Tibial artery (tissue), 4 donors: ENCODE results near the gene MYRFL.
"Not testable (repeated sequence)": the region's sequence is repeated elsewhere in the genome, so short reads cannot be mapped to it uniquely, and the experiment has no call there.

Experiments
- DNase-seq, 2 donors: peaks; one replicate each; pipeline ENCODE4 v3.0.0-alpha.2; 2019
- H3K27ac ChIP-seq, 2 donors: fragments of 200-600 bp; sonication (generic) in 1 of 2; 1 replicate in 1 of 2; 2 replicates in 1 of 2; pipeline ENCODE4 v1.5.1; 2018 to 2019; ENCODE audit warnings: mild to moderate bottlenecking in 1 of 2
- H3K27me3 ChIP-seq, 2 donors: fragments of 200-600 bp; sonication (generic) in 1 of 2; one replicate each; pipeline versions ENCODE4 v1.5.1 to v1.6.0; 2016 to 2019
- H3K36me3 ChIP-seq, 3 donors: fragments of 200-600 bp; sonication (generic) in 2 of 3; one replicate each; pipeline ENCODE4 v1.5.1; 2016 to 2019; ENCODE audit warnings: mild to moderate bottlenecking in 2 of 3
- H3K4me1 ChIP-seq, 4 donors: fragments of 200-600 bp; sonication (generic) in 2 of 4; 1 replicate in 3 of 4; 2 replicates in 1 of 4; pipeline ENCODE4 v1.5.1; 2016 to 2019
- H3K4me3 ChIP-seq, 2 donors: fragments of 200-600 bp; sonication (generic) in 1 of 2; 1 replicate in 1 of 2; 2 replicates in 1 of 2; pipeline ENCODE4 v1.5.1; 2018 to 2019; ENCODE audit warnings: mild to moderate bottlenecking in 2 of 2
- H3K9me3 ChIP-seq, 3 donors: fragments of 200-600 bp; sonication (generic) in 1 of 3; one replicate each; pipeline ENCODE4 v1.5.1; 2016 to 2019
- CTCF ChIP-seq, 2 experiments: fragments of 200-600 bp in 1 of 2; fragments of 450-650 bp in 1 of 2; IDR thresholded peaks; one replicate each; pipeline ENCODE4 v1.5.1; 2017 to 2019; ENCODE audit warnings: antibody characterized with exemption in 2 of 2, mild to moderate bottlenecking in 1 of 2, moderate library complexity in 1 of 2
- intact Hi-C: fragments of 100-400 bp; cut with DNase I; formaldehyde crosslinking; loops from one replicate; pipeline ENCODE4 v1.15.0; 2023; ENCODE audit warnings: low total_unique reads

Gene MYRFL

GRCh38 chr12:69844416-69844815, 19.4 kb downstream of the MYRFL start:
- intact Hi-C loops, result no loop called here
- H3K4me1 ChIP-seq, result no peaks in the 10 kb centered on the region

GRCh38 chr12:69844836-69845235, 19.8 kb downstream of the MYRFL start:
- H3K4me1 ChIP-seq, result no peaks in the 10 kb centered on the region
- no peaks in the 10 kb centered on the region for H3K36me3 ChIP-seq
- intact Hi-C loops, result no loop called here
- no peak for DNase-seq
- no peaks in the 10 kb centered on the region for H3K27me3 ChIP-seq
- no peaks in the 10 kb centered on the region for H3K9me3 ChIP-seq
- no peak for TF ChIP-seq CTCF (IDR thresholded peaks at IDR 0.05)
- H3K27ac ChIP-seq, result no peak overlapping the region
- no peak overlapping the region for H3K4me3 ChIP-seq

More at GRCh38 chr12:69844416-69844815, 19.4 kb downstream of the MYRFL start:
- no peak for TF ChIP-seq CTCF (IDR thresholded peaks at IDR 0.05)
- no peak for DNase-seq
- no peaks in the 10 kb centered on the region for H3K27me3 ChIP-seq
- no peaks in the 10 kb centered on the region for H3K9me3 ChIP-seq
- H3K4me3 ChIP-seq, result no peak overlapping the region
- no peak overlapping the region for H3K27ac ChIP-seq
- H3K36me3 ChIP-seq, result no peaks in the 10 kb centered on the region

GRCh38 chr12:69846976-69847375, 21.9 kb downstream of the MYRFL start:
- no peaks in the 10 kb centered on the region for H3K27me3 ChIP-seq
- no peaks in the 10 kb centered on the region for H3K36me3 ChIP-seq
- no peak overlapping the region for H3K4me3 ChIP-seq
- TF ChIP-seq CTCF (IDR thresholded peaks at IDR 0.05), result no peak
- no peak overlapping the region for H3K27ac ChIP-seq
- intact Hi-C loops, result no loop called here
- DNase-seq, result no peak
- H3K4me1 ChIP-seq, result no peaks in the 10 kb centered on the region
- H3K9me3 ChIP-seq, result no peaks in the 10 kb centered on the region

GRCh38 chr12:69851976-69852375, 26.9 kb downstream of the MYRFL start:
- Histone ChIP-seq H3K27me3 (no peaks in the 10 kb centered on the region), H3K4me1 (no peaks in the 10 kb centered on the region), H3K9me3 (no peaks in the 10 kb centered on the region), H3K4me3 (no peak overlapping the region), H3K27ac (no peak overlapping the region), H3K36me3 (no peaks in the 10 kb centered on the region)
- no peak for DNase-seq
- TF ChIP-seq CTCF (IDR thresholded peaks at IDR 0.05), result no peak
- intact Hi-C loops, result no loop called here

- H3K27ac ChIP-seq, intact Hi-C loops, DNase-seq, H3K4me1 ChIP-seq, H3K4me3 ChIP-seq, H3K36me3 ChIP-seq, H3K9me3 ChIP-seq, H3K27me3 ChIP-seq: not testable (repeated sequence)
These were observed 28.3 kb downstream of the MYRFL start for GRCh38 chr12:69853176-69853961.

- H3K36me3 ChIP-seq, result no peaks in the 10 kb centered on the region
- H3K4me3 ChIP-seq, result no peak overlapping the region
- no peak overlapping the region for H3K27ac ChIP-seq
- no peaks in the 10 kb centered on the region for H3K4me1 ChIP-seq
- no peaks in the 10 kb centered on the region for H3K27me3 ChIP-seq
- H3K9me3 ChIP-seq, result no peaks in the 10 kb centered on the region
- intact Hi-C loops, result no loop called here
- no peak for DNase-seq
- TF ChIP-seq CTCF (IDR thresholded peaks at IDR 0.05), result no peak
These were observed 41.7 kb downstream of the MYRFL start for GRCh38 chr12:69866698-69867097.
